A549 treated with Hydrocortisone at 1 μM for 4 hours (cell line): ENCODE results near the gene HMGN5. TPM values are rescaled to one million over a fixed set of nuclear protein-coding genes. Genes with fewer than 3 reads are reported as not detected.

ENCODE experiments used
- total RNA-seq: library from RNA; stranded (reverse); fragments of 200-300 nt; extraction: Qiagen RNA extraction; gene quantifications from 5 replicates; pipeline ENCODE4 v1.2.3, GENCODE V29; 2022

HMGN5 gene
- 2.1 to 2.7 TPM (median 2.3 TPM) in 5 replicates for total RNA-seq

GRCh38 chrX:81201671-81202455, at the start of gene HMGN5, which contains the start of gene SH3BGRL:
HMGN5 (minus strand) TSS chrX:81201913; CDS start chrX:81121549, 80,364 bp downstream.
SH3BGRL (plus strand) TSS chrX:81202102; CDS start chrX:81202201, 99 bp downstream.

Other genes starting within 250 kb of the HMGN5 start
- 39.9 to 50.0 TPM (median 46.3 TPM) in 5 replicates for gene SH3BGRL, start 189 bp upstream of the HMGN5 start, total RNA-seq